Gastrocnemius medialis (tissue), 4 donors: Measurements from ENCODE around the gene MARVELD1.

Source experiments
- CTCF ChIP-seq, 5 experiments: fragments of 450-650 bp in 3 of 5; fragments of 200-600 bp in 2 of 5; sonication (generic) in 2 of 5; IDR thresholded peaks in 4 of 5; conservative IDR thresholded peaks in 1 of 5; 1 replicate in 4 of 5; 2 replicates in 1 of 5; pipeline ENCODE4 v1.5.1; 2016 to 2019; ENCODE audit warnings: antibody characterized with exemption in 5 of 5, mild to moderate bottlenecking in 3 of 5, moderate library complexity in 3 of 5
- POLR2A ChIP-seq, 2 donors: fragments of 450-650 bp; IDR thresholded peaks; one replicate each; pipeline ENCODE4 v1.6.1; 2017; ENCODE audit warnings: antibody characterized with exemption in 2 of 2, mild to moderate bottlenecking in 2 of 2, moderate library complexity in 2 of 2

DNA sequence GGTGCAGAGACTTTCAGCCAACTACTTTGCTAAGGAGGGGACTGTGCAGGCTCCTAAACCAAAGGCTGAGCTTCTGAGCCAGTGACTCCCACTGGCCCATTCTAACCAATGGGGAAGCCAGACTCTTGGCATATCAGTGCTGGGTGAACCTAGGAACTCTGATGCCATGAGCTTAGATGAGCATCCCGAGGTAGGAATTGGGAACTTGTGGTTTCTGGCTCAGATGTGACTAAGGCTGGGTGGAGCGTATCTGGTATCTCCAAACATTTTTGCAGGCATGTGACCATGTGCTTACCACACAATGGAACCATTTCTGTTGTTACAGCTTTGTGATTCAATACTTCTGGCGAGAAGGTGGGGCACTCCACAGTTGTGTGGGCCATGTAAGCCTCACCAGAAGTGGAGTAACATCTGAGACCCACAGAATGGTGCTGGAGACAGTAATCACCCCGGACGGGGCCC, 23.9 kb upstream of the MARVELD1 start:
- peak in 1 of 2 donors; percentile 9 for TF ChIP-seq POLR2A (IDR thresholded peaks at IDR 0.05)
- no peak for TF ChIP-seq CTCF (IDR thresholded peaks at IDR 0.05 in 4 of 5, conservative IDR thresholded peaks at IDR 0.05 in 1 of 5)
